Ureter (tissue), 1 donor: ENCODE data around the gene MEG3. TPM values are rescaled to one million over a fixed set of nuclear protein-coding genes. Genes with fewer than 3 reads are reported as not detected.

Source experiments
- DNase-seq: peaks from one replicate; pipeline ENCODE4 v3.0.0-alpha.2; 2020; ENCODE audit warnings: low spot score
- total RNA-seq: library from RNA; stranded (reverse); gene quantifications from one replicate; pipeline ENCODE4 v1.2.4, GENCODE V29; 2023
- donor health status: DM: yes; HTN: yes; CAD: no.

Gene MEG3
- total RNA-seq, 1 donor from 2014 or later, result 77.9 TPM

- peak; percentile 10 for DNase-seq
Measured at GRCh38 chr14:100895411-100895810, 69.5 kb downstream of the MEG3 start.

GRCh38 chr14:100896369-100897060 is 70.6 kb downstream of the MEG3 start:
- DNase-seq, result no peak

- no peak for DNase-seq
Measured at GRCh38 chr14:100898465-100898864, 72.5 kb downstream of the MEG3 start.

GRCh38 chr14:100898935-100899883 is 73.3 kb downstream of the MEG3 start:
- DNase-seq, result no peak

GRCh38 chr14:100899884-100900771 is 74.2 kb downstream of the MEG3 start:
- DNase-seq, result no peak

- no peak for DNase-seq
Measured at GRCh38 chr14:100900837-100901390, 75.0 kb downstream of the MEG3 start.

- no peak for DNase-seq
Measured at GRCh38 chr14:100901391-100902183, 75.7 kb downstream of the MEG3 start.

- no peak for DNase-seq
Measured at GRCh38 chr14:100902295-100903133, 76.6 kb downstream of the MEG3 start.

- DNase-seq, result no peak
Measured at GRCh38 chr14:100903134-100903468, 77.2 kb downstream of the MEG3 start.

GRCh38 chr14:100903672-100904185 is 77.8 kb downstream of the MEG3 start, which contains the start of gene RTL1:
Gene RTL1 (minus strand): TSS chr14:100903722. CDS start chr14:100884788, 18,934 bp downstream.
- no peak for DNase-seq

GRCh38 chr14:100904307-100905087 is 78.6 kb downstream of the MEG3 start:
- no peak for DNase-seq

- DNase-seq, result no peak
Measured at GRCh38 chr14:100905166-100905565, 79.2 kb downstream of the MEG3 start.

GRCh38 chr14:100906420-100906819 is 80.5 kb downstream of the MEG3 start:
- no peak for DNase-seq

- DNase-seq, result no peak
Measured at GRCh38 chr14:100907240-100907639, 81.3 kb downstream of the MEG3 start.

GRCh38 chr14:100909439-100909838 is 83.5 kb downstream of the MEG3 start:
- no peak for DNase-seq
